Measurements from ENCODE around the gene TIAM2.
A peak's percentile ranks its signal among the peaks of the same experiment; 100 is the strongest.
"Not testable (repeated sequence)": the region's sequence is repeated elsewhere in the genome, so short reads cannot be mapped to it uniquely, and the experiment has no call there.

The TIAM2 gene

GRCh38 chr6:154995254-154996015 lies at the start of gene TIAM2:
Gene TIAM2, plus strand, starts transcription at chr6:154995315. Its CDS starts 133,909 bp downstream, at chr6:155129224.
- DNase-seq: no peak

- DNase-seq: no peak
Measured at GRCh38 chr6:154950979-154951344, 44.2 kb upstream of the TIAM2 start.

- no peak for DNase-seq
Measured at GRCh38 chr6:154951345-154952200, 43.5 kb upstream of the TIAM2 start.

GRCh38 chr6:154953644-154954043 lies 41.5 kb upstream of the TIAM2 start:
- DNase-seq: no peak

GRCh38 chr6:154954347-154954746 lies 40.8 kb upstream of the TIAM2 start:
- no peak for DNase-seq

GRCh38 chr6:154956771-154957522 lies 38.2 kb upstream of the TIAM2 start:
- no peak for DNase-seq

- no peak for DNase-seq
Measured at GRCh38 chr6:154958469-154958868, 36.6 kb upstream of the TIAM2 start.

GRCh38 chr6:154960299-154960843 lies 34.7 kb upstream of the TIAM2 start:
- no peak for DNase-seq

- no peak for DNase-seq
Measured at GRCh38 chr6:154960854-154961530, 34.1 kb upstream of the TIAM2 start.

- no peak for DNase-seq
Measured at GRCh38 chr6:154962753-154963152, 32.4 kb upstream of the TIAM2 start.

GRCh38 chr6:154966065-154966770 lies 28.9 kb upstream of the TIAM2 start:
- DNase-seq: not testable (repeated sequence)

- no peak for DNase-seq
Measured at GRCh38 chr6:154969796-154970195, 25.3 kb upstream of the TIAM2 start.

GRCh38 chr6:154974485-154975149 lies 20.5 kb upstream of the TIAM2 start:
- no peak for DNase-seq

GRCh38 chr6:154977588-154977987 lies 17.5 kb upstream of the TIAM2 start:
- no peak for DNase-seq

GRCh38 chr6:154980273-154981078 lies 14.6 kb upstream of the TIAM2 start:
- DNase-seq: no peak

- peak; percentile 40 for DNase-seq
Measured at GRCh38 chr6:154981079-154981870, 13.8 kb upstream of the TIAM2 start.

- DNase-seq: no peak
Measured at GRCh38 chr6:154984146-154984545, 11.0 kb upstream of the TIAM2 start.

GRCh38 chr6:154986787-154987235 lies 8.3 kb upstream of the TIAM2 start:
- no peak for DNase-seq

GRCh38 chr6:154989448-154989847 lies 5.7 kb upstream of the TIAM2 start:
- no peak for DNase-seq
